ENCODE measurements around the gene VANGL2. TPM values are rescaled to one million over a fixed set of nuclear protein-coding genes. Genes with fewer than 3 reads are reported as not detected.

The VANGL2 gene
- total RNA-seq, 1 experiment from 2014 or later, result 3.4 TPM

- no peak for DNase-seq
- Histone ChIP-seq H3K9me3 (no peaks in the 10 kb centered on the region), H3K4me1 (no peaks in the 10 kb centered on the region), H3K4me3 (ENCODE audit: low read depth, low read length) (no peak overlapping the region), H3K27me3 (replicated peaks; ENCODE audit: control insufficient read depth, insufficient read depth, low read length) (no peaks in the 10 kb centered on the region), H3K36me3 (ENCODE audit: control insufficient read depth, insufficient read depth, low read length) (no peaks in the 10 kb centered on the region)
- peaks cover 4% of the 10 kb centered on the region for H3K27me3 Mint-ChIP-seq (ENCODE audit: insufficient read depth, unreplicated experiment)
- H3K4me1 Mint-ChIP-seq (ENCODE audit: low read depth, unreplicated experiment), result no peaks in the 10 kb centered on the region
- no TSS peak for BruUV-seq (replicated peaks)
- no peaks in the 10 kb centered on the region for H3K36me3 Mint-ChIP-seq (ENCODE audit: insufficient read depth, unreplicated experiment)
- H3K27ac Mint-ChIP-seq (ENCODE audit: unreplicated experiment), result no peak overlapping the region
- H3K4me3 Mint-ChIP-seq (ENCODE audit: unreplicated experiment), result no peak overlapping the region
- H3K9me3 Mint-ChIP-seq (ENCODE audit: unreplicated experiment), result no peaks in the 10 kb centered on the region
- intact Hi-C loops (cut with micrococcal nuclease; ENCODE audit: unreplicated experiment), result no loop called here
- ChIA-PET POLR2A (no interaction called here), CTCF (no interaction called here)
- TF ChIP-seq CTCF (IDR thresholded peaks at IDR 0.05; ENCODE audit: insufficient read depth in 1 of 2, low read depth in 1 of 2, low read length in 1 of 2, severe bottlenecking in 1 of 2, unreplicated experiment in 1 of 2), result no peak
These were observed 36.6 kb downstream of the VANGL2 start for GRCh38 chr1:160436966-160437365.

- Histone ChIP-seq H3K9me3 (no peaks in the 10 kb centered on the region), H3K4me3 (ENCODE audit: low read depth, low read length) (no peak overlapping the region), H3K4me1 (no peaks in the 10 kb centered on the region), H3K27me3 (replicated peaks; ENCODE audit: control insufficient read depth, insufficient read depth, low read length) (no peaks in the 10 kb centered on the region), H3K36me3 (ENCODE audit: control insufficient read depth, insufficient read depth, low read length) (no peaks in the 10 kb centered on the region)
- CTCF ChIA-PET, result no interaction called here
- H3K4me1 Mint-ChIP-seq (ENCODE audit: low read depth, unreplicated experiment), result no peaks in the 10 kb centered on the region
- no peak for DNase-seq
- POLR2A ChIA-PET, result no interaction called here
- peaks cover 4% of the 10 kb centered on the region for H3K27me3 Mint-ChIP-seq (ENCODE audit: insufficient read depth, unreplicated experiment)
- no peak overlapping the region for H3K27ac Mint-ChIP-seq (ENCODE audit: unreplicated experiment)
- BruUV-seq (replicated peaks), result no TSS peak
- TF ChIP-seq CTCF (IDR thresholded peaks at IDR 0.05; ENCODE audit: insufficient read depth in 1 of 2, low read depth in 1 of 2, low read length in 1 of 2, severe bottlenecking in 1 of 2, unreplicated experiment in 1 of 2), result no peak
- H3K4me3 Mint-ChIP-seq (ENCODE audit: unreplicated experiment), result no peak overlapping the region
- H3K36me3 Mint-ChIP-seq (ENCODE audit: insufficient read depth, unreplicated experiment), result no peaks in the 10 kb centered on the region
- H3K9me3 Mint-ChIP-seq (ENCODE audit: unreplicated experiment), result no peaks in the 10 kb centered on the region
- intact Hi-C loops (cut with micrococcal nuclease; ENCODE audit: unreplicated experiment), result no loop called here
These were observed 37.3 kb downstream of the VANGL2 start for GRCh38 chr1:160437432-160438316.

GRCh38 chr1:160438317-160438918, 38.1 kb downstream of the VANGL2 start:
- DNase-seq, result no peak
- H3K27ac Mint-ChIP-seq (ENCODE audit: unreplicated experiment), result no peak overlapping the region
- ChIA-PET CTCF (no interaction called here), POLR2A (no interaction called here)
- Histone ChIP-seq H3K4me1 (no peaks in the 10 kb centered on the region), H3K9me3 (no peaks in the 10 kb centered on the region), H3K36me3 (ENCODE audit: control insufficient read depth, insufficient read depth, low read length) (no peaks in the 10 kb centered on the region), H3K4me3 (ENCODE audit: low read depth, low read length) (no peak overlapping the region), H3K27me3 (replicated peaks; ENCODE audit: control insufficient read depth, insufficient read depth, low read length) (no peaks in the 10 kb centered on the region)
- BruUV-seq (replicated peaks), result no TSS peak
- TF ChIP-seq CTCF (IDR thresholded peaks at IDR 0.05; ENCODE audit: insufficient read depth in 1 of 2, low read depth in 1 of 2, low read length in 1 of 2, severe bottlenecking in 1 of 2, unreplicated experiment in 1 of 2), result no peak
- no peaks in the 10 kb centered on the region for H3K36me3 Mint-ChIP-seq (ENCODE audit: insufficient read depth, unreplicated experiment)
- H3K4me1 Mint-ChIP-seq (ENCODE audit: low read depth, unreplicated experiment), result no peaks in the 10 kb centered on the region
- no peaks in the 10 kb centered on the region for H3K9me3 Mint-ChIP-seq (ENCODE audit: unreplicated experiment)
- no peak overlapping the region for H3K4me3 Mint-ChIP-seq (ENCODE audit: unreplicated experiment)
- H3K27me3 Mint-ChIP-seq (ENCODE audit: insufficient read depth, unreplicated experiment), result peaks cover 4% of the 10 kb centered on the region
- intact Hi-C loops (cut with micrococcal nuclease; ENCODE audit: unreplicated experiment), result no loop called here

Data from Caco-2 (cell line).